Measurements from ENCODE around the gene TRIM71.

DNA sequence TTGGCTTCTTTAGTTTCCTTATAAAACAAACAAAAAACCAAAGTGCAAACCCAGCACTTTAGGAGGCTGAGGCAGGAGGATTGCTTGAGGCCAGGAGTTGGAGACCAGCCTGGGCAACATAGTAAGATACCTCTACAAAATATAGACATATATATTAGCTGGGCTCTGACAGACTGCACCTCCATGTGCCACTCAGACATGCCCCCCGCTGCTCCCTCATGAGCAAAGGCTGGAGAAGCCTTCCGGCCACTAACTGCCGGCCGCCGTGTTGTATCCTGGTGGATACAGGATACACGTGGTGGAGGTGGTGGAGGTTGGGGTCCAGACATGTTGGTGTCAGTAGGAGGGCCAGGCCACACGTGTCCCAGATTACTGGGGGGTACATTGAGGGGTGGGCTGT, 104.3 kb downstream of the TRIM71 start:
- TF ChIP-seq, protein P1, sequence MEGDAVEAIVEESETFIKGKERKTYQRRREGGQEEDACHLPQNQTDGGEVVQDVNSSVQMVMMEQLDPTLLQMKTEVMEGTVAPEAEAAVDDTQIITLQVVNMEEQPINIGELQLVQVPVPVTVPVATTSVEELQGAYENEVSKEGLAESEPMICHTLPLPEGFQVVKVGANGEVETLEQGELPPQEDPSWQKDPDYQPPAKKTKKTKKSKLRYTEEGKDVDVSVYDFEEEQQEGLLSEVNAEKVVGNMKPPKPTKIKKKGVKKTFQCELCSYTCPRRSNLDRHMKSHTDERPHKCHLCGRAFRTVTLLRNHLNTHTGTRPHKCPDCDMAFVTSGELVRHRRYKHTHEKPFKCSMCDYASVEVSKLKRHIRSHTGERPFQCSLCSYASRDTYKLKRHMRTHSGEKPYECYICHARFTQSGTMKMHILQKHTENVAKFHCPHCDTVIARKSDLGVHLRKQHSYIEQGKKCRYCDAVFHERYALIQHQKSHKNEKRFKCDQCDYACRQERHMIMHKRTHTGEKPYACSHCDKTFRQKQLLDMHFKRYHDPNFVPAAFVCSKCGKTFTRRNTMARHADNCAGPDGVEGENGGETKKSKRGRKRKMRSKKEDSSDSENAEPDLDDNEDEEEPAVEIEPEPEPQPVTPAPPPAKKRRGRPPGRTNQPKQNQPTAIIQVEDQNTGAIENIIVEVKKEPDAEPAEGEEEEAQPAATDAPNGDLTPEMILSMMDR (conservative IDR thresholded peaks at IDR 0.05; ENCODE audit: low read length): no peak
- TF ChIP-seq EZH2phosphoT487 (IDR thresholded peaks at IDR 0.05; ENCODE audit: borderline replicate concordance): no peak
